Fibroblast of the conjunctiva (primary cell): ENCODE data around the gene ERBB4.
"Not testable (repeated sequence)": the region's sequence is repeated elsewhere in the genome, so short reads cannot be mapped to it uniquely, and the experiment has no call there.

ENCODE experiments used
- DNase-seq: peaks from one replicate; pipeline ENCODE4 v3.0.0-alpha.2; 2010; ENCODE audit warnings: low read depth

ERBB4 gene

GRCh38 chr2:212223696-212224095 is 314.9 kb downstream of the ERBB4 start:
- no peak for DNase-seq

- no peak for DNase-seq
Measured at GRCh38 chr2:212213191-212213590, 325.4 kb downstream of the ERBB4 start.

DNA sequence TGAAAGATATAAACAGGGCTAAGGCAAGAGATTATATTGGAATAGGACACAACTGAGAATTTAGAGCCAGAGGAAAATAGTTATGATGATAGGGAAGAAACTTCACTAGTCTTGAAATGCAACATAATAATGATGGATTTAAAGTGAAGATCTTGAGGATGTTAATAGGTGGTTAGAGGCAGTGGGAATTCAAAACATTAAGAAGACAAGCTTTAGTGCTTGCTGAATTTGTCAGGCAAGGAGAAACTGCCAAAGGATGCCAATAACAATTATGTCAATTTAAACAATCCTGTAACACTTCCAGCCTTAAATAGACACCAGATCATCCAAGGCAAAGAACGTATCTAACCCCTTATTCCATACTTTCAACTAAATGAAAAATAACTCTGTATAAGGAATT is 330.1 kb downstream of the ERBB4 start:
- no peak for DNase-seq

- no peak for DNase-seq
Measured at GRCh38 chr2:212197776-212198175, 340.8 kb downstream of the ERBB4 start.

- DNase-seq: no peak
Measured at GRCh38 chr2:212195626-212196025, 343.0 kb downstream of the ERBB4 start.

DNA sequence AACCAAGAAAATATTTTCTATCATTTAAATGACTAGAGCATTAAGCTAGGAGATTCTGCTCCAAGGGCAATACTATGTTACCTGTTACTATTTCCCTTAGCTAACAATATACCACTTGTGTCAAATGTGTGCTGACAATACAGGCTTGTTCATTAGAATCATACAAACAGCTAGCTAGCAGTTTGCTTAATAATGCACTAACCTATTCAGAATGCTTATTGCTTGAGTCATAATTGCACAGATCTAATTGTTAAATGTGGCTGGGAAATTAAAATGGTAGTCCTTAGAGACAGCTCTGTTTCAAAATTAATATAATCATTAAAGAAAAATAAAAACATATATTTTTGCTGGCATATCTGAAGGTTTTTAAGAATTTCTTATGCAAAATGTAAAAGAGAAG is 344.2 kb downstream of the ERBB4 start:
- no peak for DNase-seq

DNA sequence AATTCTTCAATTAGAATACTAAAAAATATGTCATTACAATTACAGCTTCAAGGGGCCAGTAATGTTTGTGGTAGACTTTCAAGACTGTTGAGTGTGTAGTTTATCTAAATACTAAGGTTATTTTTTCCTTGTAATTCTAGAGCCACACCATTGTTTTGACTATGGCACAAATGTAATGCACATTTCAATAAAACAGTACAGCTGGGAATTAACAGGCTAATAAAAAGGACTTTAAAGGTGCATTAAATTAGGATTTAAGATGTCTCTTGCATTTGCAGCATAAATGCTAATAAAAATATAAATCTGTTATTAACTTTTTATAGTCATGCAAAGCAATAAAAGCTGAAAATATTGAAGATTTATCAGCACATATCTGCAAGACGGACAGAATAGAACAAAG is 344.8 kb downstream of the ERBB4 start:
- DNase-seq: no peak

GRCh38 chr2:212193056-212193455 is 345.5 kb downstream of the ERBB4 start:
- no peak for DNase-seq

DNA sequence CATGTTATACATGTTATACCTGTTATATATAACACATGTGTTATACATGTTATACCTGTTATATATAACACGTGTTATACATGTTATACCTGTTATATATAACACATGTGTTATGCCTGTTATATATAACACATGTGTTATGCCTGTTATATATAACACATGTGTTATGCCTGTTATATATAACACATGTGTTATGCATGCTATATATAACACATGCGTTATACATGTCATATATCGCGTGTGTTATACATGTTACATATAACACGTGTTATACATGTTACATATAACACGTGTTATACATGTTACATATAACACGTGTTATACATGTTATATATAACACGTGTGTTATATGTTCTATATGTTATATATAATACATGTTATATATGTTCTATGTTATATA is 347.2 kb downstream of the ERBB4 start:
- DNase-seq: not testable (repeated sequence)

- DNase-seq: no peak
Measured at GRCh38 chr2:212186166-212186565, 352.4 kb downstream of the ERBB4 start.

DNA sequence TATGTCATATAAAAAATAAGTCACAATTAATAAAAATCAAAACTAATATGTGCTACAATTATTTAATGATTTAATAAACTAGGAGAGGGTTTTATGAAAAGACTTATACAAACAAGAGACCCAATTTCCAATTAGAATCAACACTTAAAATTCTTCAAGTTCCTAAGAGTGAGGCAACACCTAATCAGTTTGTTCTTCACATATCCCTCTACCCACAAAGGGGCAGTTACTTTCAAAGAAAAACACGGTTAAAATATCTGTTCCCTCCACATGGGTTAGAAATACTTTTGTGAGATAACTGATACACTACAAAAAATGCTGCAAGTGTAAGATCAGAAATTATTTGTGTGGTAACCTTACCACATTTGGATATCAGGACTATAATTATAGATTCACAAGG is 357.0 kb downstream of the ERBB4 start:
- DNase-seq: no peak

GRCh38 chr2:212180408-212181083 is 358.1 kb downstream of the ERBB4 start:
- no peak for DNase-seq

- peak; percentile 4 for DNase-seq
Measured at GRCh38 chr2:212177724-212178123, 360.9 kb downstream of the ERBB4 start.

DNA sequence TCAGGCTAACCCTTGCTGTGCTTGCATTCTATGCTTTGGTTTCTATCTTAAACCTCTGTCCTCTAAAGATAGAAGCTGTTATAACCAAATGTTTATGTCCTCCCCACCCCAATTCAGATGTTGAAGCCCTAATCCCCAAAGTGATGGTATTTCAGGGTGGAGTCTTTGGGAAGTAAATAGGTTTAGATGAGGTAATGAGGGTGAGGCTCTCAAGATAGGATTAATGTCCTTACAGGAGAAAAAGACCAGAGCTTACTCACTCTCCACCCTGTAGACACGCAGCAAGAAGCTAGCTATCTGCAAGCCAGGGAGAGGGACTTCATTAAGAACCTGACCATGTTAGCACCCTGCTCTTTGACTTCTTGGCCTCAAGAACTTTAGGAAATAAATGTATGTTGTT is 362.5 kb downstream of the ERBB4 start:
- DNase-seq: no peak

- no peak for DNase-seq
Measured at GRCh38 chr2:212173756-212174510, 364.7 kb downstream of the ERBB4 start.

DNA sequence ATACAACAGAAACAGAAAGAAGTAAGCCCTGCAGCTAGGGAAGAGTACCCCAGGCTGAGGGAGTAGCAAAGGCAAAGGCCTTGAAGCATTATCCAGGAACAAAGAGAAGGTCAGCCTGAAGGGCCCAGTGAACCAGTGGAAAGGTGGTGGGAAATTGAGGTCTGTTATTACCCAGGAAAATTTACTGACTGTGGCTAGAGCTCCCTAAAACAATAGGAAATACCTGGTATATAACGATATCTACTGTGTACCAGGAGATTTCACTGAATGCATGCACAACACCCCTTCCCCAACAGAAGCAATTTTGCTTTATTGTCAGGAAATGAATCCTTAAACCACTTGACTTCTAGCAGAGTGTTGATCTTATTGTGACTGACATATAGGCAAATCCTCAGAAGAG is 365.3 kb downstream of the ERBB4 start:
- DNase-seq: no peak

GRCh38 chr2:212170382-212170781 is 368.2 kb downstream of the ERBB4 start:
- DNase-seq: no peak

GRCh38 chr2:212158081-212158480 is 380.5 kb downstream of the ERBB4 start:
- DNase-seq: no peak

DNA sequence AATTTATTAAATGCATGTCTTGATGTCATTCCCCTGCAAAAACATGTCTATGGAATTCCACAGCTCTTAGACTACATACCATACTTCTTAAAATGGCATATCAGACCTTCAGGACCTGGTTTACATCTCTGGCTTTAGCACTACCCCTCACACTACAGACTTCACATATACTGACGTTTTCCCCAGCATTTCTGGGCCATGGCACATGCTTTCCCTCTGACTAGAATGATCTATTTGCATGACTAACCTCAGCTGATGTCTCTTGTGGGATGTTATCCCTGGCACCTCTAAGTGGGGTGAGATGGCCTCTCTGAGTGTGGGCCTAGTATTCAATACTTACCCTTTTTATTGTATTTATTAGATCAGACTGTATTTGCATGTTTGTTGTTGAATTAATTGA is 381.6 kb downstream of the ERBB4 start:
- no peak for DNase-seq

GRCh38 chr2:212156088-212156487 is 382.5 kb downstream of the ERBB4 start:
- no peak for DNase-seq

GRCh38 chr2:212154477-212154878 is 384.1 kb downstream of the ERBB4 start:
- no peak for DNase-seq

GRCh38 chr2:212153923-212154322 is 384.7 kb downstream of the ERBB4 start:
- no peak for DNase-seq

GRCh38 chr2:212147921-212148513 is 390.6 kb downstream of the ERBB4 start:
- no peak for DNase-seq
